Brain pericyte (primary cell): ENCODE data around the gene ITPR3.

Experiments used
- DNase-seq: peaks from one replicate; pipeline ENCODE4 v3.0.0-alpha.2; 2012; ENCODE audit warnings: low read depth, low spot score

ITPR3 gene

GRCh38 chr6:33638556-33638955 lies 17.4 kb downstream of the ITPR3 start:
- no peak for DNase-seq

GRCh38 chr6:33639559-33639958 lies 18.4 kb downstream of the ITPR3 start:
- no peak for DNase-seq

GRCh38 chr6:33640361-33640760 lies 19.2 kb downstream of the ITPR3 start:
- DNase-seq: no peak

- DNase-seq: no peak
Measured at GRCh38 chr6:33641144-33641543, 20.0 kb downstream of the ITPR3 start.

- DNase-seq: no peak
Measured at GRCh38 chr6:33641602-33642001, 20.5 kb downstream of the ITPR3 start.

GRCh38 chr6:33642897-33643296 lies 21.8 kb downstream of the ITPR3 start:
- DNase-seq: no peak

- DNase-seq: no peak
Measured at GRCh38 chr6:33651403-33651802, 30.3 kb downstream of the ITPR3 start.

- no peak for DNase-seq
Measured at GRCh38 chr6:33652002-33652401, 30.9 kb downstream of the ITPR3 start.

- no peak for DNase-seq
Measured at GRCh38 chr6:33654831-33655554, 33.9 kb downstream of the ITPR3 start.

- DNase-seq: no peak
Measured at GRCh38 chr6:33656844-33657243, 35.7 kb downstream of the ITPR3 start.

GRCh38 chr6:33658982-33659689 lies 38.0 kb downstream of the ITPR3 start:
- DNase-seq: no peak

- no peak for DNase-seq
Measured at GRCh38 chr6:33659986-33660385, 38.9 kb downstream of the ITPR3 start.

GRCh38 chr6:33661106-33661838 lies 40.1 kb downstream of the ITPR3 start:
- no peak for DNase-seq

GRCh38 chr6:33662318-33662717 lies 41.2 kb downstream of the ITPR3 start:
- DNase-seq: no peak

GRCh38 chr6:33663028-33663427 lies 41.9 kb downstream of the ITPR3 start:
- DNase-seq: no peak

GRCh38 chr6:33663727-33664449 lies 42.8 kb downstream of the ITPR3 start:
- no peak for DNase-seq

GRCh38 chr6:33664506-33665057 lies 43.5 kb downstream of the ITPR3 start:
- DNase-seq: no peak

- DNase-seq: no peak
Measured at GRCh38 chr6:33665957-33666356, 44.8 kb downstream of the ITPR3 start.

GRCh38 chr6:33667072-33667471 lies 46.0 kb downstream of the ITPR3 start:
- no peak for DNase-seq

GRCh38 chr6:33667776-33668175 lies 46.7 kb downstream of the ITPR3 start:
- DNase-seq: no peak

- no peak for DNase-seq
Measured at GRCh38 chr6:33668328-33668727, 47.2 kb downstream of the ITPR3 start.

GRCh38 chr6:33668914-33669313 lies 47.8 kb downstream of the ITPR3 start:
- no peak for DNase-seq
